ENCODE results near the gene HCFC1R1. TPM values are rescaled to one million over a fixed set of nuclear protein-coding genes. Genes with fewer than 3 reads are reported as not detected.
"Not testable (repeated sequence)": the region's sequence is repeated elsewhere in the genome, so short reads cannot be mapped to it uniquely, and the experiment has no call there.

HCFC1R1 gene
- total RNA-seq, result 133 and 139 TPM in 2 replicates
- long read RNA-seq, result 0 reads

GRCh38 chr16:3023669-3024478 lies at the start of gene HCFC1R1, which contains the start of gene THOC6:
Gene HCFC1R1 (minus strand): TSS chr16:3023942. CDS start chr16:3023941, 1 bp downstream.
Gene THOC6 (plus strand): TSS chr16:3024035. CDS start chr16:3024327, 292 bp downstream.
- Mint-ChIP-seq H3K36me3 (ENCODE audit: unreplicated experiment) (peaks cover 2% of the 10 kb centered on the region), H3K4me3 (ENCODE audit: unreplicated experiment) (peak within 1 kb of the TSS; percentile 86), H3K4me1 (ENCODE audit: unreplicated experiment) (peaks cover 33% of the 10 kb centered on the region), H3K27me3 (ENCODE audit: unreplicated experiment) (peaks cover 2% of the 10 kb centered on the region), H3K9me3 (ENCODE audit: unreplicated experiment) (no peaks in the 10 kb centered on the region), H3K27ac (ENCODE audit: unreplicated experiment) (peak within 1 kb of the TSS; percentile 96)
- TF ChIP-seq CTCF (IDR thresholded peaks at IDR 0.05), result no peak
- peak; percentile 97 for DNase-seq (ENCODE audit: extremely low spot score, unreplicated experiment)

GRCh38 chr16:3073448-3073847 lies 49.7 kb upstream of the HCFC1R1 start:
- Mint-ChIP-seq H3K27me3 (ENCODE audit: unreplicated experiment) (peaks cover 47% of the 10 kb centered on the region), H3K4me1 (ENCODE audit: unreplicated experiment) (no peaks in the 10 kb centered on the region), H3K27ac (ENCODE audit: unreplicated experiment) (no peak overlapping the region), H3K4me3 (ENCODE audit: unreplicated experiment) (no peak overlapping the region), H3K9me3 (ENCODE audit: unreplicated experiment) (no peaks in the 10 kb centered on the region), H3K36me3 (ENCODE audit: unreplicated experiment) (peaks cover 2% of the 10 kb centered on the region)
- TF ChIP-seq CTCF (IDR thresholded peaks at IDR 0.05), result no peak
- no peak for DNase-seq (ENCODE audit: extremely low spot score, unreplicated experiment)

GRCh38 chr16:3072576-3073263 lies 49.0 kb upstream of the HCFC1R1 start:
- DNase-seq (ENCODE audit: extremely low spot score, unreplicated experiment); H3K4me3 Mint-ChIP-seq (ENCODE audit: unreplicated experiment); H3K9me3 Mint-ChIP-seq (ENCODE audit: unreplicated experiment); H3K36me3 Mint-ChIP-seq (ENCODE audit: unreplicated experiment); H3K27ac Mint-ChIP-seq (ENCODE audit: unreplicated experiment); H3K4me1 Mint-ChIP-seq (ENCODE audit: unreplicated experiment): not testable (repeated sequence)
- H3K27me3 Mint-ChIP-seq (ENCODE audit: unreplicated experiment), result peaks cover 41% of the 10 kb centered on the region

GRCh38 chr16:3072148-3072547 lies 48.4 kb upstream of the HCFC1R1 start:
- not testable (repeated sequence) for H3K4me3 Mint-ChIP-seq (ENCODE audit: unreplicated experiment); H3K9me3 Mint-ChIP-seq (ENCODE audit: unreplicated experiment); DNase-seq (ENCODE audit: extremely low spot score, unreplicated experiment); H3K4me1 Mint-ChIP-seq (ENCODE audit: unreplicated experiment); H3K27ac Mint-ChIP-seq (ENCODE audit: unreplicated experiment); H3K36me3 Mint-ChIP-seq (ENCODE audit: unreplicated experiment)
- H3K27me3 Mint-ChIP-seq (ENCODE audit: unreplicated experiment), result peaks cover 37% of the 10 kb centered on the region

- Mint-ChIP-seq H3K9me3 (ENCODE audit: unreplicated experiment) (no peaks in the 10 kb centered on the region), H3K4me1 (ENCODE audit: unreplicated experiment) (no peaks in the 10 kb centered on the region), H3K4me3 (ENCODE audit: unreplicated experiment) (no peak overlapping the region), H3K27ac (ENCODE audit: unreplicated experiment) (no peak overlapping the region), H3K27me3 (ENCODE audit: unreplicated experiment) (peaks cover 33% of the 10 kb centered on the region), H3K36me3 (ENCODE audit: unreplicated experiment) (peaks cover 2% of the 10 kb centered on the region)
- TF ChIP-seq CTCF (IDR thresholded peaks at IDR 0.05), result no peak
- DNase-seq (ENCODE audit: extremely low spot score, unreplicated experiment), result no peak
Observed at GRCh38 chr16:3071655-3072054, 47.9 kb upstream of the HCFC1R1 start.

- no peak for DNase-seq (ENCODE audit: extremely low spot score, unreplicated experiment)
- TF ChIP-seq CTCF (IDR thresholded peaks at IDR 0.05), result no peak
- H3K9me3 Mint-ChIP-seq (ENCODE audit: unreplicated experiment), result no peaks in the 10 kb centered on the region
- no peak overlapping the region for H3K27ac Mint-ChIP-seq (ENCODE audit: unreplicated experiment)
- H3K36me3 Mint-ChIP-seq (ENCODE audit: unreplicated experiment), result peaks cover 2% of the 10 kb centered on the region
- peaks cover 1% of the 10 kb centered on the region for H3K4me1 Mint-ChIP-seq (ENCODE audit: unreplicated experiment)
- peaks cover 26% of the 10 kb centered on the region for H3K27me3 Mint-ChIP-seq (ENCODE audit: unreplicated experiment)
- no peak overlapping the region for H3K4me3 Mint-ChIP-seq (ENCODE audit: unreplicated experiment)
Observed at GRCh38 chr16:3070608-3071111, 46.9 kb upstream of the HCFC1R1 start.

- H3K9me3 Mint-ChIP-seq (ENCODE audit: unreplicated experiment); H3K4me1 Mint-ChIP-seq (ENCODE audit: unreplicated experiment); H3K4me3 Mint-ChIP-seq (ENCODE audit: unreplicated experiment); H3K27ac Mint-ChIP-seq (ENCODE audit: unreplicated experiment); DNase-seq (ENCODE audit: extremely low spot score, unreplicated experiment); H3K36me3 Mint-ChIP-seq (ENCODE audit: unreplicated experiment): not testable (repeated sequence)
- peaks cover 14% of the 10 kb centered on the region for H3K27me3 Mint-ChIP-seq (ENCODE audit: unreplicated experiment)
Observed at GRCh38 chr16:3069146-3069545, 45.4 kb upstream of the HCFC1R1 start.
